Iris pigment epithelial cell (primary cell): ENCODE measurements around the gene AAGAB.

ENCODE experiments used
- DNase-seq: peaks from one replicate; pipeline ENCODE4 v3.0.0-alpha.2; 2011; ENCODE audit warnings: low read depth

Gene AAGAB

DNA sequence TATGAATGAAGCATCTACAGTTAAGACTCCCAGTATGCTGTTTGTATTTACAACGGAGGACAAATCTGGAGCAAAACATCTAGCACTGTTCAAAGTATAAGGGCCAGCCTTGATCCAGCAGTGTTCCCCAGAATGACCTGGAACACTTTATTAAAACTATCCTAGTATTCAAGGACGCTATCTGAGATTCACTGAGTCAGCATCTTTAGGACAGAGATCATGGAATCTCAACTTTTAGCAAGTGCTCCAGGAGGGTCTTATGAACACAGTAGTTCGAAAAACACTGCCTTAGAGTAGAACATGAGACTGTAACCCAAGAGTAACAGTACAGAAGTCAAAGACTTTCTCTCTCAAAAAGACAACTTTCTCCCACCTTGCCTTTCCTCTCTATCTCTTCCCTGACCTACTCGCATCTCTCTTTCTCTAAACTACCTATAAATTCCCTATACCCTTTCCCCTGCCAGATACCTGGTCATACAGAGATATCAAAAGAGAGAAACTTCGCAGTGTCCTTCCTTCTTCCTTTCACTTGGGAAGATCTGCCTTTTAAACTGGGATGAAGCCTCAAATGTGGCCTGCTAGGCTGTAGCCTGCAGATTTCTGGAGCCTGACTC, 43.8 kb downstream of the AAGAB start:
- no peak for DNase-seq

DNA sequence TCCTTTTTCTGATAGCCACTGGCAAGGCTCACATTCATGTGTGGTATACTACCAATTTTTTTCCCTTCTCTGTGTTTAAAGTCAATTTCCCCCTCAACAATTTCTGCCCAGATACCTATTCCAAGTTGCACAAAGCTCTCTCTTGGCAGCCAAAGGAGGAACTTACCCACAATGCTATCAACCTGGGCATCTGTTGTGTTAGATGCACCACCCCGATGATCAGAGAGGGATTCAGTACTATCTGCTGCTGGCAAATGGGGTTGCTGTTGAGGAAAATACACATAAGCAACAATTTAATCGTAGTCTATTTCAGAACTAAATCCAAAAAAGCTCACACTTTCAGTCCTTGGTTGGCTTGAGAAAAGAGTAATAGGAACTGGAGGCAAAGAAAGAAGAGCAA, 46.1 kb downstream of the AAGAB start:
- no peak for DNase-seq

- DNase-seq = no peak
Observed at GRCh38 chr15:67207555-67208207, 46.8 kb downstream of the AAGAB start.

DNA sequence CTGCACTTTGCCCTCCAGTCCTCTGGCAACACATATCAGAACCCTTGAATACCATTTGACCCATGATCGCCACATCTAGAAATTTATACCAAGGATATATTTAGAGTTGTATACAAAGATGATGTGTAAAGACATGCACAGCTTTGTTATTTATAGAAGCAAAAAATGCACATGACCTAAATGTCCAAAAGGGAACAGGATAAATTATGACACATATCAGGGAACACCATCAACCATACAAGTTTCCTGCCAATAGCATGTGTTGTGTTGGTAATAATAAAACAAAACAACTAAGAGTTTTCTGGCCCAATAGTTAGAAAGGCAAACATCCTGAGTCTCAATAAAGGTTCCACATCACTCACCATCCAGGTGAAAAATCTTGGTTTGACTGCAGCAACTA, 51.5 kb downstream of the AAGAB start:
- no peak for DNase-seq

DNA sequence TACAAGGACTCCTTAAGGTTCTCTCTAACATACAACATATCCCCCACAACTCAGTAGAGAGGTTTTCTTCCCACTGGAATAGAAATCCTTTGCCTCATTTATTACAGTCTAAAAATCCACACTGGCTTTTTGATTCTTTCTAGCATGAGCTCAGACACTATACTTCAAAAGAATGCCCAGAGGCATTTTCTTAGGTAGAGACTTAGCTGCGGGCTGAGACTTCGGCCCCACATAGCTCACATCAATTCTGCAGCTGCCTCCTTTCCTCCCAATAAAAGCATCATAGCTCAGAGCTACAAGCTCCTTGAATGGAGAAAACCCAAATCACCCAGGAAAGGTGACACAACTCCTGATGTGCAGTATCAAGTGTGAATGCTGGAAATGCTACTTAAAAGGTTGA, 52.4 kb downstream of the AAGAB start:
- DNase-seq = no peak

DNA sequence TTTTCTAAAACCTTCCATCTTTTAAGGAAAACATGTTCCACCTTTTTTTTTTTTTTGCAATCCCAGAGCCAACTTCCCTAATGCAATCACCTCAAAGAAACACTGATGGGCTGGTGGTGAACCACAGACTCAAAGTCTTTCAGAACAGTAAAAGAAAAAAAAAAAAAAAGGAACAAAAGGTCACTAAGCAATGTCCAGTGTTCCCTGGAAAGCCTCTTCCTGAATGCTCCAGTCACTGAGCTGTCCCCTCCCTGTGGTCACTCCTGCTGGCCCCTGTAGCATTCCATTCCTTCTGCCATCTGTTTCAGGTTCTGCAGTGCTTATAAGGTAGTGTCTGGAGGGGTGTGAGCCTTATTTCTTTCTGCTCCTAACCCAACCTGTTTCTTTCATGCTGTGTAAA, 53.3 kb downstream of the AAGAB start:
- DNase-seq = no peak

DNA sequence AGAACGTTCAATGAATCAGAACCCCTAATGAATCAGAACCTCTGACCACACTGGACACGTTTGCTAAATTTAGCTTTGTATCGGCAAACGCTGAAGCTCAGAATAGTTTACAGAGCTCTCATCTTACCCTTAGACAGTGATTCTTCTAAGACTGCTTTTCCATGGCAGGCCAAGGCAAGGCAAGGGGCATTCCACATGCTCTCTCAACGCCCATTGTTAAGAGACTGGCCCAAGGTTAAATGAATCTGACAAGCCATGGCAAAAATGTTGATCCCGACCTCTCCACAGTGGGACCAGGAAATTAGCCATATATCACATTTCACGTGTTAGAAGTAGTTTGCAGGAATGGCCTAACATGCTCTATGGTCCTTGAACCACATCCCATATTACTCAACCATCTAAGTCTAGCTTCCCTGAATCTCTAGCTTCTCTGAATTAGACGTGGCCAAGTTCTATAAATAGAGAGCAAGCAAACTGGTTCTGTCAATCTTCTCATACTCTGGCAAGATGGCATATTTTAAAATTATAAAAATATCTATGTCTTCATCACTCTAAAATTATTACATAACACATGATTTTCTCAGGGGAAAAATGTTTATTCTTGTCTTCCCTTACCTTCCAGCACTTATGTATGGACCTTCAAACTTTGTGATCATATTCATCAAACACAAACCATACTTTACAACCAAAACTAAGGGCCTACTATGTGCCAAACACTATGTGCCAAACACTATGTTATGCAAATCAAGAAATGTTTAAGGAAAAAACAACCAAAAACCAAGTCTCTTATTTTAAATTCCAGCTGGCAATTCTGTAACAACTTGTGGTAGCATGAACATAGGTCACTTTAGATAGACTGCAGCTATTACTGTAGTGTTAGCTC, 54.3 kb downstream of the AAGAB start:
- DNase-seq = peak; percentile 73

DNA sequence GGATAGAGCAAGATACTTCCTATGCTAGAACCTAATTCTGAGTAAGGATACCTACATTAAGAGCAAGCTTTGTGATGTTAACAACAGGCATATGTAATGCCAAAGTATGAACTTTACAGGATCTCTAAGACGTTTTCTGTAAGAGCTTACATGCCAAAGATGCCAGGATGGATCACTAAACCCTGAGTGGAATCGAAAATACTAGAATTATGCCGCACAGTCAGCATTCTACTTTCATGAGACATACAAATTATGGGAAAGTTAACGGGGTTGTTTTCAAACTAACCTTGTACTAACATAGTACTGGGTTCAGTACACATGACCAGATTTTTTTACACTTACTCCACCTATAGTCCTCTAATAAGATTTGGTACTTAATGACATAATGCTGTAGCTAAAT, 55.1 kb downstream of the AAGAB start:
- peak; percentile 68 for DNase-seq

- no peak for DNase-seq
Observed at GRCh38 chr15:67198157-67198754, 56.2 kb downstream of the AAGAB start.

GRCh38 chr15:67197364-67197695, 57.1 kb downstream of the AAGAB start:
- DNase-seq = peak; percentile 36

DNA sequence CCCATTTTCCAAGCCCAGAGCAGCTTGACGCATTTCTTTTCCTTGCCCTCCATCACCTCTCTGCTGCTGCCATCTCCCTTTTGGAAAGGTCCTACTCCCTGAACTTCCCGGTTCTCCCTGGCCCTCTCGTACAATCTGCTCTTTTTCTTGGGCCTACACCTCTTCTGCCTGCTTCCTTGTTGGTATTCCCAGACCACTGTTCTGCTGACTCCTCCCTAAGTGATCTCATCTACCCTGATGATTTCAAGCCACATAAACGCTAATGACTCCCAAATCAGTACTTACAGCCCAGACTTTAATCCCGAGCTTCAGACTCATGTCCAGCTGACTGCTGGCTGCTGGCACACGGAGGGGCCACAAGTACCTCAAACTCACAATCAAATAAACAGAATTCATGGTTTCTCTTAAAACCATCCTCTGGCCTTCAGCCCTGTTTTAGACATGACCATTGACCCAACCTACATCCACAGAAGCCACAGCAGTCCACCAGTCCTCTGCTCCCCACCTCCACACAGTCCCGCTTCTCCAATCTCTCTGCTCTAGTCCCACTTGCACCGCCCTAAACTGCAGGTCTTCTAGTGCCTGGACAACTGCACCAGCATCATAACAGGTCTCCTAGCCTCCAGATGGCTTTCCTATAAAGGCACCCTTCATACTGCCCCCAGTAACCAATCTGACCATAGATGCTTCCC, 57.6 kb downstream of the AAGAB start:
- DNase-seq = peak; percentile 85

DNA sequence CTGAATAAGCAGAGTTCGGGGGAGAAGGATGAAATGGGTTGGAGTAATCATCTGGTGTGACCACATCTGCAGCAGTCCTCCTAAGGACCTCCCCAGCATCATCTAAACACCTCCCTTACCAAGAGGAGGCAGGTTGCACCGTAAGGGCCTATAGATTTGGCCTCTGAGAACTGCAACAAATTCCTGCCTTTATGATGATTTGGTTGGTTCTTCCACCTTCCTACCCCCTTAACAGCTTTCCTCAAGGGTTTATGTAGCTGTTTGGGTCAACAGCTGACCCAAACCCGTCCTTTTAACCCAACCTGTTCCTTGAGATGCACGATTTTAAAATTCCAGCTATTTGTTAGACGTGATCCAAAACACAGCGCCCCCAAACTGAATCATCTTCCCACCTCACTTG, 58.2 kb downstream of the AAGAB start:
- peak; percentile 24 for DNase-seq

- peak; percentile 14 for DNase-seq
Observed at GRCh38 chr15:67195305-67195704, 59.2 kb downstream of the AAGAB start.

DNA sequence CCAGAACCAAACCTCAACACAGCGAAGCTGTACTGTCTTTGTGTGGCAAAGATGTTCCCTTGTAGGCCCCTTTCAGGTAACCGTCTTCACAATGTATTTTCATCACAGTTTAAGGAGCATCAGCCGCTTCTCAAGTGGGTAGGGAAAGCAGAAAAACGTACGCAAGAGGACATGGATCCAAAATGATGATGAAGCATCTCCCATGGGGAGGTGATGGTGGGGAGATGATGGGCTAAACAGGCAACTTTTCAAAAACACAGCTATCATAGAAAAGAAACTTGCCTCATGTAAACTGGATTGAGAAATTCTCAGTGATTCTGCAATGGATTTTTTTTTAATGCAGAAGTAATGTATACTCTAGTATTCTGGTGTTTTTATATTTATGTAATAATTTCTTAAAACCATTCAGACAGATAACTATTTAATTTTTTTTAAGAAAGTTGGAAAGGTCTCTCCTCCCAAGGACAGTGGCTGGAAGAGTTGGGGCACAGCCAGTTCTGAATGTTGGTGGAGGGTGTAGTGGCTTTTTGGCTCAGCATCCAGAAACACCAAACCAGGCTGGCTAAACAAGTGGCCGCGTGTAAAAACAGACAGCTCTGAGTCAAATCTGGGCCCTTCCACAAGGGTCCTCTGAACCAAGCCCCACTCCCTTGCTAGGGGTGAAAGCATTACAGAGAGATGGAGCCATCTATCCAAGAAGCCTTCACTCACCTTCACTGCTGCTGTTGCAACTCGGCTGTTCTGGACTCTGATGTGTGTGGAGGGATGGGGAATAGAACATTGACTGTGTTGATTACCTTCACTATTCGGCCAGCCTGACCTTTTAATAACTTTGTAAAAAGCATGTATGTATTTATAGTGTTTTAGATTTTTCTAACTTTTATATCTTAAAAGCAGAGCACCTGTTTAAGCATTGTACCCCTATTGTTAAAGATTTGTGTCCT, 60.0 kb downstream of the AAGAB start:
- peak; percentile 16 for DNase-seq

- DNase-seq = peak; percentile 35
Observed at GRCh38 chr15:67193223-67193990, 61.1 kb downstream of the AAGAB start.

GRCh38 chr15:67192185-67192820, 62.2 kb downstream of the AAGAB start:
- peak; percentile 21 for DNase-seq

DNA sequence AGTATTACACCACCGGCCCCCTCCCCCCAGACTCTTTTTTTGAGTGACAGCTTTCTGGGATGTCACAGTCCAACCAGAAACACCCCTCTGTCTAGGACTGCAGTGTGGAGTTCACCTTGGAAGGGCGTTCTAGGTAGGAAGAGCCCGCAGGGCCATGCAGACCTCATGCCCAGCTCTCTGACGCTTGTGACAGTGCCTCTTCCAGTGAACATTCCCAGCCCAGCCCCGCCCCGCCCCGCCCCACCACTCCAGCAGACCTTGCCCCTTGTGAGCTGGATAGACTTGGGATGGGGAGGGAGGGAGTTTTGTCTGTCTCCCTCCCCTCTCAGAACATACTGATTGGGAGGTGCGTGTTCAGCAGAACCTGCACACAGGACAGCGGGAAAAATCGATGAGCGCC, 63.6 kb downstream of the AAGAB start:
- peak; percentile 0 for DNase-seq

DNA sequence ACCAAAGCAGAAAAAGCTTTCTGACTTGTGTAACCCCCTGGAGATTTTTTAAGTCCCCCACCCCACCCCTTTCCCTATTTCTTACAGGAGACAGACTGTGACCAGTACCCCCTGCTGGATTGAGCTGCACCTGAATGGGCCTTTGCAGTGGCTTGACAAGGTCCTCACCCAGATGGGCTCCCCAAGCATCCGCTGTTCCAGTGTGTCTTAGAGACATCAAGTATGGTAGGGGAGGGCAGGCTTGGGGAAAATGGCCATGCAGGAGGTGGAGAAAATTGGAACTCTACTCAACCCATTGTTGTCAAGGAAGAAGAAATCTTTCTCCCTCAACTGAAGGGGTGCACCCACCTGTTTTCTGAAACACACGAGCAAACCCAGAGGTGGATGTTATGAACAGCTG, 64.1 kb downstream of the AAGAB start:
- DNase-seq = peak; percentile 4

GRCh38 chr15:67189326-67190051, 65.0 kb downstream of the AAGAB start:
- DNase-seq = peak; percentile 13
